ENCODE data around the gene ASB6.

Gene ASB6

DNA sequence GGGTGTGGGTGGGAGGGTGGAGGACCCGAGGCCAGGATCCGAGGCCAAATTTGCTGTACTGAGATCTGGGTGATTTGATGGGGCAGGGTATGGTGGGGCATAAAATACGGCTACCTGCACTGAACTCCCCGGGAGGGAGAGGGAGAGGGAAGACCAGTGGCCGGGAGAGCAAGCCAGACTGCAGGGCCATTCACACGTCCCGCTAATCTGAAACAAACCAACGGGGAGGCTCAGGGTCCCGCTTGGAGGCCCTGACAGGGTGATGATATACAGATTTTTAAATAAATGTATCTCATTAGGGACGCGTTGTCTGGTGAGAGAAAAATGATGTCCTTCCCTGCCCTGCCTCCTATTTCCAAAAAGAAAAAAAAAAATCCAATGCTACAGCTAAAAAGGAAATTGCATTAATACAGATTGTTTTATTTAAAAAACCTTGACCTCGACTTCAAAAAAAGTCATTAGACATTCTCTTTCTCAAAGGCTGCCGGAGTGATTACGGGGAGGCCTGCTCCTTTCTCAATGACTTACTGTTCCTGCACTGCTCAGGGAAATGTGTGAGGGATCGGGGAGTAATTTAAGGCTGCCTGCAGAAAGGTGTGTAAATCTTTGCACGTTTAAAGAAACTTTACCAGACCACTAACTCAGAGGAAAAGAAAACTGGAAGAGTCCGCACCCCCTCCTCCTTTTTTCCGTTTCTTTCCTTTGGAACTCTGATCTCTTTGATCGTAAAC is 12.0 kb upstream of the ASB6 start:
- H3K4me3 ChIP-seq (ENCODE audit: low read length) = no peak overlapping the region
- TF ChIP-seq, protein P1, sequence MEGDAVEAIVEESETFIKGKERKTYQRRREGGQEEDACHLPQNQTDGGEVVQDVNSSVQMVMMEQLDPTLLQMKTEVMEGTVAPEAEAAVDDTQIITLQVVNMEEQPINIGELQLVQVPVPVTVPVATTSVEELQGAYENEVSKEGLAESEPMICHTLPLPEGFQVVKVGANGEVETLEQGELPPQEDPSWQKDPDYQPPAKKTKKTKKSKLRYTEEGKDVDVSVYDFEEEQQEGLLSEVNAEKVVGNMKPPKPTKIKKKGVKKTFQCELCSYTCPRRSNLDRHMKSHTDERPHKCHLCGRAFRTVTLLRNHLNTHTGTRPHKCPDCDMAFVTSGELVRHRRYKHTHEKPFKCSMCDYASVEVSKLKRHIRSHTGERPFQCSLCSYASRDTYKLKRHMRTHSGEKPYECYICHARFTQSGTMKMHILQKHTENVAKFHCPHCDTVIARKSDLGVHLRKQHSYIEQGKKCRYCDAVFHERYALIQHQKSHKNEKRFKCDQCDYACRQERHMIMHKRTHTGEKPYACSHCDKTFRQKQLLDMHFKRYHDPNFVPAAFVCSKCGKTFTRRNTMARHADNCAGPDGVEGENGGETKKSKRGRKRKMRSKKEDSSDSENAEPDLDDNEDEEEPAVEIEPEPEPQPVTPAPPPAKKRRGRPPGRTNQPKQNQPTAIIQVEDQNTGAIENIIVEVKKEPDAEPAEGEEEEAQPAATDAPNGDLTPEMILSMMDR (conservative IDR thresholded peaks at IDR 0.05; ENCODE audit: low read depth, low read length) = no peak
- no peak for DNase-seq (ENCODE audit: low read depth)

DNA sequence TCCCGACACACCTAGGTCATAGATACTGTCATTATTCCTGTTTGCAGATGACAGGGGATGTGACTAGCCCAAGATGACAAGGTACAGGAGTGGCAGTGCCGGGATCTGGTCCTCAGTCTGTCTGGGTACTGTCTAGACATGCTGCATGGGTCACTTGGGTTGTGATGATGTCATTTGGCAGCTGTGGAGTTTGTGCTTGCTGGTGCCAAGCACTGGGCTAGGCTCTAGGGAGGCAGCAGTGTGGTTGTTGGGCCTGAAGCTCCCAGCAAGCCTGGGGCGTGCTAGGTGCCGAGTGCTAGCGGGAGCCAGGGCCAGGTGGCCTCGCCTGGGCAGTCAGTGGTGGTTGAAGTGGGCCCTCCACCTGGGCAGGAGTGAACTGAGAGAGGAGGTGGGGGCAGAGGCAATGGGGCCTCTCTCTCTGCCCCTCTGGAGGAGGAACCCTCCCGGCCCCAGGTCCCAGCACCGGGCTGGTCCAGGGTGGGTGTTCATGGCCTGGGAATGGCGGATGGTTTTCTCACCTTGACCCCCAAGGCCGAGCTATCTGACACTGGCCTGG is 8.8 kb upstream of the ASB6 start:
- TF ChIP-seq, protein P1 (conservative IDR thresholded peaks at IDR 0.05; ENCODE audit: low read depth, low read length) = no peak
- no peak for DNase-seq (ENCODE audit: low read depth)
- no peak overlapping the region for H3K4me3 ChIP-seq (ENCODE audit: low read length)

DNA sequence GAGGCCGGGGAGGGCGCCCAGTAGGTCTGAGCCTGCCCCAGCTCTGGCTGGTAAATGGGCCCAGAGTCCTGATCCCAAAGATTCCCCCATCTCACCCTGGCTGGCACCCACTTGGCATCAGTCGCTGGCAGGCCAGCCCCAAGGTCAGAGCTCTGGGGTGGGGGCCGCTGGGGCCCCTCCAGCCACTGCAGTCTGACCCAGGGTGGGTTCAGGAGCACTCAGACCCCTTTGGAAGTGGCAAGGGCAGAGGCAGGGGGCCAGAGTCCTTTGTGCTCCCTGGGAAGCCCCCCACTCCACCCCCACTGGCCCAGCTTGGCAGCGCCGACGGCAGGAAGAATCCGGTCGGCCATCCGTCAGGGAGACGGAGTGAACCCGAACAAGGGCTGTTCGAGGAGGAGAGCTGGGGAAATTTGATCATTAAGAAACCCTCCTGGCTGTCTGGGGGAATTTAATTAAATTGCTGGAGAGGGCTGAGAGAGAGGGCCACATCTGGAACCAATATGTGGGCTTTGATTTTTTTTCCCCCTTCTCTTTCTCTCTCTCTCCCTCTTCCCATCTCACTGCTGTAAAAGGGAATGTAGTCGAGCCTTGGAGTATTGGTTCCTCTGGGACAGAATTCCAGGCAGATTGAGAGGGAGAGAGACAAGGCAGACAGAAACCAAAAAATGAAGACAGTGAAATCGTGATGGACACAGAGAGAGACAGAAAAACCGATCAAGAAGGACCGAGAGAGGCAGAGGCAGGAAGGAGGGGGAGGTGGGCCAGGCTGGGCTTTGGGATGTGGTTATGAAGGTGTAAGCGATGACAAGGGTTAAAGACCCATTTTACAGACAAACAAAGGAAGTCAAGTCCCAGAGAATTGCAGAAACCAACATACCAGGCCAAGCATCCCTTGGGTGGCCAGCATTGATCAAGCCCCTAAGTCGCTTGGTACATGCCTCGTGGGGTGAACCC is 8.1 kb upstream of the ASB6 start:
- H3K4me3 ChIP-seq (ENCODE audit: low read length) = no peak overlapping the region
- DNase-seq (ENCODE audit: low read depth) = no peak
- TF ChIP-seq, protein P1 (conservative IDR thresholded peaks at IDR 0.05; ENCODE audit: low read depth, low read length) = no peak

DNA sequence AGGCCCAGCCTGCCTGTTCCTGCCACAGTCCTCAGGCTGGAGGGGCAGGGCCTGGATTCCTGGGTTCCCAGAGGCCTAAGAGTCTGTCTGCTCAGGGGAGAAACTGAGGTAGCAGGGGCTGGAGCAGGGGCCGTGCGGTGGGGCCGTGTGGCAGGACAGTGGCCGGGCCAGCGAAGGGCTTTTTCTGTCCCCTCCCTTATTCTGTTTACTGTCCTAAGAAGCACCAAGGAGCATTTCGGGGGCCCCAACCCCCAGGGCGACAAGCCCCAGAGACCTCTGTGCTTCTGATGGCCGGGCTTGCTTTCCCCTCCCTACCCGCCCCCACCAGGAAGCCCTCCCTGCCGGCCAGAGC is 6.8 kb upstream of the ASB6 start:
- TF ChIP-seq, protein P1 (conservative IDR thresholded peaks at IDR 0.05; ENCODE audit: low read depth, low read length) = no peak
- H3K4me3 ChIP-seq (ENCODE audit: low read length) = no peak overlapping the region
- DNase-seq (ENCODE audit: low read depth) = no peak

DNA sequence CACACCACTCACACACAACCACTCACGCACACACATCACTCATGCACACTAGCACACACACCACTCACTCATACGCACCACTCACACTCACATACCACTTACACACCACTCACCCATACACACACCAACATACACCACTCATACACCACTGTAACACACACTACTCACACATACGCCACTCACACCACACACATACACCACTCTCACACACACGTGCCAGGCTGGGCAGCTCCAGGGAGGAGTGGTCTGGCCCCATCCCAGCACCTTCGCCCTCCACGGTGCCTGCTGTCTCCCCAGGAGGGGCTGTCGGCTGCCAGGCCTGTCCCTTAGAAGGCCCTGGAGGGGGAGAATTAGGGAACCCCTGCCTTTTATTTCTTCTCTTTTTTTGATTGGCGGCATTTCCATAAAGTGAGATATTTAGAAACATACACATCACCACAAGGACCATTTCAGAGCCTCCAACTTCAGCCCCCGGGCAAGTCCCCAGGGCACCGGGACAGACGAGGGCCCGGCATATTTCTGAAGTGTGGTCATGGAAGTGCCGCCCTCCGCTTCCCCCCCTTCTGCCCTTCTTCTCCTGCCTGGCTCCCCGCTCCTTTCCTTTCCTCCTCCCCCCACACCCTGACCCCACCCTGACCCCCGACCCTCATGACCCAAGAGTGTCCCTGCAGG is 6.3 kb upstream of the ASB6 start:
- TF ChIP-seq, protein P1 (conservative IDR thresholded peaks at IDR 0.05; ENCODE audit: low read depth, low read length) = no peak
- no peak for DNase-seq (ENCODE audit: low read depth)
- no peak overlapping the region for H3K4me3 ChIP-seq (ENCODE audit: low read length)

DNA sequence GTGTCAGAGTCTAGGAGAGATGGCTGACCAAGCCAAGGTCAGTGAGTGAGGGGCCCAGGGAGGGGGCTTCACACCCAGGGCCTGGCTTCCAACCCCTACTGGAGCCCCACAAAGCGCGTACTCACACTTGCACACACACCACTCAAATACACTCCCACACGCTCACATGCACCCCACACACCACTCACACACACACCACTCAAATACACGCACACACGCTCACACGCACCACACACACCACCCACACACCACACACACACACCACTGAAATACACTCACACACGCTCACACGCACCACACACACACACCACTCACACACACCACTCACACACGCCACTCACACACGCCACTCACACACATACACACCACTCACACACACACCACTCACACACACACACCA is 5.7 kb upstream of the ASB6 start:
- no peak for DNase-seq (ENCODE audit: low read depth)
- TF ChIP-seq, protein P1 (conservative IDR thresholded peaks at IDR 0.05; ENCODE audit: low read depth, low read length) = no peak
- H3K4me3 ChIP-seq (ENCODE audit: low read length) = no peak overlapping the region

All from retinal pigment epithelial cell (primary cell).